SH-SY5Y (cell line): ENCODE results near the gene ADAMTS2.

Experiments used
- GATA2 ChIP-seq: IDR thresholded peaks from 2 replicates; pipeline ENCODE4 v1.6.1; 2011; ENCODE audit warnings: mild to moderate bottlenecking, low read depth, low read length
- GATA3 ChIP-seq: IDR thresholded peaks from 2 replicates; pipeline ENCODE4 v1.6.1; 2011; ENCODE audit warnings: low read depth, mild to moderate bottlenecking, low read length, moderate library complexity

GRCh38 chr5:179231309-179231708 is 114.0 kb downstream of the ADAMTS2 start:
- TF ChIP-seq GATA2 (no peak), GATA3 (no peak)
